SU-DHL-6 (cell line): ENCODE measurements around the gene RNASE3.
"Not testable (repeated sequence)": the region's sequence is repeated elsewhere in the genome, so short reads cannot be mapped to it uniquely, and the experiment has no call there.

ENCODE experiments used
- H2AFZ ChIP-seq: fragments of 200-600 bp; sonication (generic); 2 replicates; pipeline ENCODE4 v1.6.1; 2014; ENCODE audit warnings: low read depth, mild to moderate bottlenecking, moderate library complexity, mixed read lengths, antibody characterized with exemption, low read length; ENCODE audit not compliant: severe bottlenecking
- H3F3A ChIP-seq: fragments of 200-600 bp; shearing (Covaris generic); 2 replicates; pipeline ENCODE4 v1.6.0; 2016; ENCODE audit warnings: antibody characterized with exemption, mild to moderate bottlenecking; ENCODE audit not compliant: insufficient read depth
- H3K27ac ChIP-seq: fragments of 200-600 bp; sonication (generic); 2 replicates; pipeline ENCODE4 v1.5.1; 2016; ENCODE audit warnings: low read depth, mild to moderate bottlenecking, low read length, moderate library complexity, mixed read lengths
- H3K27me3 ChIP-seq: fragments of 200-600 bp; sonication (generic), shearing (Covaris generic); 2 replicates; pipeline ENCODE4 v1.6.0; 2014; ENCODE audit warnings: mild to moderate bottlenecking, low read length
- H3K36me3 ChIP-seq: fragments of 200-600 bp; sonication (generic); 2 replicates; pipeline ENCODE4 v1.6.1; 2014; ENCODE audit warnings: mild to moderate bottlenecking, low read length, mixed read lengths
- H3K4me2 ChIP-seq: fragments of 300-600, 200-600 bp; shearing (Covaris generic), sonication (generic); 2 replicates; pipeline ENCODE4 v1.6.0; 2014; ENCODE audit warnings: low read length, low read depth, mild to moderate bottlenecking; ENCODE audit not compliant: poor library complexity, severe bottlenecking
- H3K4me3 ChIP-seq: fragments of 200-600 bp; sonication (generic); 2 replicates; pipeline ENCODE4 v1.5.1; 2014; ENCODE audit warnings: antibody characterized with exemption, low read length, mild to moderate bottlenecking, mixed read lengths; ENCODE audit not compliant: insufficient read depth, poor library complexity, severe bottlenecking
- H3K79me2 ChIP-seq: fragments of 200-600 bp; sonication (generic); 2 replicates; pipeline ENCODE4 v1.6.1; 2014; ENCODE audit warnings: mild to moderate bottlenecking, low read length, moderate library complexity; ENCODE audit not compliant: insufficient read depth
- H3K9ac ChIP-seq: fragments of 200-600 bp; sonication (generic); 2 replicates; pipeline ENCODE4 v1.7.0; 2014; ENCODE audit warnings: mild to moderate bottlenecking, low read length
- H3K9me2 ChIP-seq: fragments of 200-600 bp; sonication (generic); replicated peaks from 2 replicates; pipeline ENCODE4 v1.6.1; 2014; ENCODE audit warnings: low read length; ENCODE audit not compliant: insufficient read depth
- H3K9me3 ChIP-seq: fragments of 200-600 bp; sonication (generic); 2 replicates; pipeline ENCODE4 v1.6.1; 2014; ENCODE audit warnings: low read length, mixed read lengths; ENCODE audit not compliant: insufficient read depth
- H4K20me1 ChIP-seq: fragments of 200-600 bp; sonication (generic); 2 replicates; pipeline ENCODE4 v1.6.1; 2014; ENCODE audit warnings: low read depth, mild to moderate bottlenecking, antibody characterized with exemption, low read length, moderate library complexity, mixed read lengths
- CTCF ChIP-seq: fragments of 200-600 bp; sonication (generic); IDR thresholded peaks from one replicate; pipeline ENCODE4 v1.5.1; 2017; ENCODE audit warnings: antibody characterized with exemption, mild to moderate bottlenecking, low read length, moderate library complexity; ENCODE audit not compliant: insufficient read depth, poor library complexity, severe bottlenecking
- EZH2phosphoT487 ChIP-seq: fragments of 200-600 bp; sonication (generic), shearing (Covaris generic); conservative IDR thresholded peaks from 2 replicates; pipeline ENCODE4 v1.6.1; 2018; ENCODE audit warnings: mild to moderate bottlenecking, antibody characterized with exemption, low read length, moderate library complexity, mixed read lengths

RNASE3 gene

GRCh38 chr14:20919038-20919756 lies 28.0 kb downstream of the RNASE3 start:
- not testable (repeated sequence) for H3K9me3 ChIP-seq, H3K4me3 ChIP-seq, H3K27ac ChIP-seq, H3K36me3 ChIP-seq, H3K4me2 ChIP-seq, H3K79me2 ChIP-seq, H3K9me2 ChIP-seq, H3K27me3 ChIP-seq, H3K9ac ChIP-seq, H3F3A ChIP-seq, H4K20me1 ChIP-seq, H2AFZ ChIP-seq

GRCh38 chr14:20923766-20924297 lies 32.6 kb downstream of the RNASE3 start:
- H3K36me3 ChIP-seq, H3K27ac ChIP-seq, H3K4me2 ChIP-seq, H3F3A ChIP-seq, H3K79me2 ChIP-seq, H3K27me3 ChIP-seq, H3K4me3 ChIP-seq, H4K20me1 ChIP-seq, H3K9me2 ChIP-seq, H2AFZ ChIP-seq, H3K9ac ChIP-seq, H3K9me3 ChIP-seq: not testable (repeated sequence)

GRCh38 chr14:20934148-20934762 lies 43.1 kb downstream of the RNASE3 start:
- Histone ChIP-seq H3K27me3 (no peaks in the 10 kb centered on the region), H3F3A (no peaks in the 10 kb centered on the region), H2AFZ (no peak overlapping the region), H4K20me1 (no peaks in the 10 kb centered on the region), H3K79me2 (no peaks in the 10 kb centered on the region), H3K4me3 (no peak overlapping the region), H3K9me3 (no peaks in the 10 kb centered on the region), H3K4me2 (no peak overlapping the region), H3K9ac (no peak overlapping the region), H3K9me2 (no peaks in the 10 kb centered on the region), H3K27ac (no peak overlapping the region), H3K36me3 (no peaks in the 10 kb centered on the region)
- TF ChIP-seq EZH2phosphoT487 = no peak
- peak; percentile 73 for TF ChIP-seq CTCF

- no peak overlapping the region for H3K27ac ChIP-seq
- H3K4me2 ChIP-seq = no peak overlapping the region
- H3K9me2 ChIP-seq = no peaks in the 10 kb centered on the region
- no peak overlapping the region for H3K4me3 ChIP-seq
- no peak overlapping the region for H3K9ac ChIP-seq
- no peaks in the 10 kb centered on the region for H4K20me1 ChIP-seq
- no peaks in the 10 kb centered on the region for H3K36me3 ChIP-seq
- no peaks in the 10 kb centered on the region for H3K27me3 ChIP-seq
- TF ChIP-seq CTCF (no peak), EZH2phosphoT487 (no peak)
- no peaks in the 10 kb centered on the region for H3F3A ChIP-seq
- no peak overlapping the region for H2AFZ ChIP-seq
- H3K9me3 ChIP-seq = no peaks in the 10 kb centered on the region
- no peaks in the 10 kb centered on the region for H3K79me2 ChIP-seq
Observed at GRCh38 chr14:20935303-20935984, 44.3 kb downstream of the RNASE3 start.
